ENCODE results near the gene SMG6. TPM values are rescaled to one million over a fixed set of nuclear protein-coding genes. Genes with fewer than 3 reads are reported as not detected.

Gene SMG6
- total and polyA plus RNA-seq, 11 donors = 12.2 to 38.6 (median 22.1) TPM

- Histone ChIP-seq H3K36me3 (peaks cover 0 to 4% (median 0%) of the 10 kb centered on the region in 9 donors), H3K4me3 (no peak overlapping the region), H3K27me3 (no peaks in the 10 kb centered on the region), H3K9me3 (no peaks in the 10 kb centered on the region), H3K27ac (peak overlapping the region in 11 of 12 donors; percentile 8 to 57 (median 45)), H3K4me1 (peaks cover 0 to 38% (median 22%) of the 10 kb centered on the region in 12 donors)
- TF ChIP-seq, protein P1, sequence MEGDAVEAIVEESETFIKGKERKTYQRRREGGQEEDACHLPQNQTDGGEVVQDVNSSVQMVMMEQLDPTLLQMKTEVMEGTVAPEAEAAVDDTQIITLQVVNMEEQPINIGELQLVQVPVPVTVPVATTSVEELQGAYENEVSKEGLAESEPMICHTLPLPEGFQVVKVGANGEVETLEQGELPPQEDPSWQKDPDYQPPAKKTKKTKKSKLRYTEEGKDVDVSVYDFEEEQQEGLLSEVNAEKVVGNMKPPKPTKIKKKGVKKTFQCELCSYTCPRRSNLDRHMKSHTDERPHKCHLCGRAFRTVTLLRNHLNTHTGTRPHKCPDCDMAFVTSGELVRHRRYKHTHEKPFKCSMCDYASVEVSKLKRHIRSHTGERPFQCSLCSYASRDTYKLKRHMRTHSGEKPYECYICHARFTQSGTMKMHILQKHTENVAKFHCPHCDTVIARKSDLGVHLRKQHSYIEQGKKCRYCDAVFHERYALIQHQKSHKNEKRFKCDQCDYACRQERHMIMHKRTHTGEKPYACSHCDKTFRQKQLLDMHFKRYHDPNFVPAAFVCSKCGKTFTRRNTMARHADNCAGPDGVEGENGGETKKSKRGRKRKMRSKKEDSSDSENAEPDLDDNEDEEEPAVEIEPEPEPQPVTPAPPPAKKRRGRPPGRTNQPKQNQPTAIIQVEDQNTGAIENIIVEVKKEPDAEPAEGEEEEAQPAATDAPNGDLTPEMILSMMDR (IDR thresholded peaks at IDR 0.05) = no peak
- no peak for TF ChIP-seq POLR2A (IDR thresholded peaks at IDR 0.05)
- intact Hi-C loops (cut with DNase I) = loop anchor here in 9 of 10 donors (1.0 to 10.0 kb wide), 9 partner anchors 79 to 149 kb away; no protein-coding TSS in a partner anchor
- ATAC-seq = no peak
- DNase-seq = peak in 1 of 5 donors; percentile 13
- WGBS, 4 donors = 81 to 88% (median 85%) methylated on average over 10 of the region's 10 CpGs
Observed at GRCh38 chr17:2095536-2095910, 208.1 kb downstream of the SMG6 start.

DNA sequence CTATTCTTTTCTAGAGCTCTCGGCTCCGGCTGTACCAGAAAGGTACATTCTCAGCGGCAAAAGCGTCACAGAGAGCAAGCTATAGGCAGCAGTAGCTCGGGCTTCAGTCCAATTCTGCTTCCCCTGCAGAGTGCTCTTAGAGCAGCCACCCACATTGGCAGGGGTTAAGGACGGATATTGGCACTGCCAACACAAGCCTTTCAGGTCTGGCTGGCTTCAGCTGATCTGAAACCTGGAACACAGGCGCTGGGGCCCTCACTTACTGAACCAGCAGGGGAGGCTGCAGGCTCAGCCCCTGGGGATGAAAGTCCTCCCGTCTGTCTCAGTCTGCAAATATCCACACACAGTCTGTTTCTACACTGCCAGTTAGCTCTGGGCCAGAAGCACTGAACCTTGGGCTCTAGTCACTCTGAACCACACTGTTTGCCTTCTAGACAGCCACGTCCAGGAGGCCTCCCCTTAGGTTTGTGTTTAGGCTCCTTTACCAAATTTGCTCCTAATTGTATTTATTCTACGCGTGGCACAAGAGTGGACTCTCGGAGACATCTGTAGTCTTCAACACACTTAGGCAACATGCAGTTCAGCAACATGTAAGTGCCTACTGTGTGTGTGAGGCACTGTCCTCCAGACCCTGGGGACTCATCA, 208.6 kb downstream of the SMG6 start:
- intact Hi-C loops (cut with DNase I) = loop anchor here (1.0 to 10.0 kb wide), 11 partner anchors 38 to 150 kb away; partner anchors contain the start of gene HIC1 (in 2 of the 10)
- ATAC-seq (peak; percentile 85 to 93 (median 92)), DNase-seq (peak; percentile 76 to 87 (median 82))
- 50 to 60% (median 53%) methylated on average over 11 to 12 of the region's 12 CpGs for WGBS, 4 donors
- Histone ChIP-seq H3K27me3 (no peaks in the 10 kb centered on the region), H3K36me3 (peaks cover 0 to 4% (median 0%) of the 10 kb centered on the region in 9 donors), H3K4me1 (peaks cover 0 to 43% (median 27%) of the 10 kb centered on the region in 12 donors), H3K27ac (peak overlapping the region in 11 of 12 donors; percentile 8 to 57 (median 45)), H3K4me3 (peak overlapping the region in 1 of 12 donors; percentile 16), H3K9me3 (no peaks in the 10 kb centered on the region)
- no peak for TF ChIP-seq POLR2A (IDR thresholded peaks at IDR 0.05)
- TF ChIP-seq, protein P1 (IDR thresholded peaks at IDR 0.05) = peak; percentile 37 to 82 (median 74)

GRCh38 chr17:2093349-2093748, 210.2 kb downstream of the SMG6 start:
- Histone ChIP-seq H3K4me3 (no peak overlapping the region), H3K9me3 (no peaks in the 10 kb centered on the region), H3K4me1 (peaks cover 4 to 60% (median 42%) of the 10 kb centered on the region in 12 donors), H3K27ac (peak overlapping the region in 2 of 12 donors; percentile 2 to 8), H3K27me3 (no peaks in the 10 kb centered on the region), H3K36me3 (peaks cover 0 to 2% (median 0%) of the 10 kb centered on the region in 9 donors)
- intact Hi-C loops (cut with DNase I) = loop anchor here in 4 of 10 donors (2.0 to 10.0 kb wide), 5 partner anchors 36 to 141 kb away; partner anchors contain the start of gene HIC1 (in 2 of the 4)
- ATAC-seq = no peak
- WGBS, 4 donors = 46 to 63% (median 56%) methylated on average over 5 of the region's 5 CpGs
- TF ChIP-seq POLR2A (IDR thresholded peaks at IDR 0.05) = no peak
- TF ChIP-seq, protein P1 (IDR thresholded peaks at IDR 0.05) = no peak
- peak in 1 of 5 donors; percentile 12 for DNase-seq

- Histone ChIP-seq H3K4me3 (no peak overlapping the region), H3K4me1 (peaks cover 10 to 70% (median 53%) of the 10 kb centered on the region in 12 donors), H3K27me3 (no peaks in the 10 kb centered on the region), H3K36me3 (no peaks in the 10 kb centered on the region), H3K27ac (peak overlapping the region in 1 of 12 donors; percentile 59), H3K9me3 (no peaks in the 10 kb centered on the region)
- WGBS, 4 donors = 87 to 93% (median 88%) methylated on average over 4 of the region's 4 CpGs
- intact Hi-C loops (cut with DNase I) = loop anchor here in 4 of 10 donors (2.0 to 10.0 kb wide), 5 partner anchors 35 to 143 kb away; partner anchors contain the start of gene HIC1 (in 2 of the 4)
- TF ChIP-seq POLR2A (IDR thresholded peaks at IDR 0.05) = no peak
- TF ChIP-seq, protein P1 (IDR thresholded peaks at IDR 0.05) = no peak
- peak in 1 of 5 donors; percentile 24 for DNase-seq
- no peak for ATAC-seq
Observed at GRCh38 chr17:2092253-2092652, 211.3 kb downstream of the SMG6 start.

Data from heart left ventricle (tissue), 16 donors.